SU-DHL-6 (cell line): ENCODE results near the gene HLF.
A peak's percentile ranks its signal among the peaks of the same experiment; 100 is the strongest.

Source experiments
- H2AFZ ChIP-seq: fragments of 200-600 bp; sonication (generic); 2 replicates; pipeline ENCODE4 v1.6.1; 2014; ENCODE audit warnings: low read depth, mild to moderate bottlenecking, moderate library complexity, mixed read lengths, antibody characterized with exemption, low read length; ENCODE audit not compliant: severe bottlenecking
- H3F3A ChIP-seq: fragments of 200-600 bp; shearing (Covaris generic); 2 replicates; pipeline ENCODE4 v1.6.0; 2016; ENCODE audit warnings: antibody characterized with exemption, mild to moderate bottlenecking; ENCODE audit not compliant: insufficient read depth
- H3K27ac ChIP-seq: fragments of 200-600 bp; sonication (generic); 2 replicates; pipeline ENCODE4 v1.5.1; 2016; ENCODE audit warnings: low read depth, mild to moderate bottlenecking, low read length, moderate library complexity, mixed read lengths
- H3K27me3 ChIP-seq: fragments of 200-600 bp; sonication (generic), shearing (Covaris generic); 2 replicates; pipeline ENCODE4 v1.6.0; 2014; ENCODE audit warnings: mild to moderate bottlenecking, low read length
- H3K36me3 ChIP-seq: fragments of 200-600 bp; sonication (generic); 2 replicates; pipeline ENCODE4 v1.6.1; 2014; ENCODE audit warnings: mild to moderate bottlenecking, low read length, mixed read lengths
- H3K4me2 ChIP-seq: fragments of 300-600, 200-600 bp; shearing (Covaris generic), sonication (generic); 2 replicates; pipeline ENCODE4 v1.6.0; 2014; ENCODE audit warnings: low read length, low read depth, mild to moderate bottlenecking; ENCODE audit not compliant: poor library complexity, severe bottlenecking
- H3K4me3 ChIP-seq: fragments of 200-600 bp; sonication (generic); 2 replicates; pipeline ENCODE4 v1.5.1; 2014; ENCODE audit warnings: antibody characterized with exemption, low read length, mild to moderate bottlenecking, mixed read lengths; ENCODE audit not compliant: insufficient read depth, poor library complexity, severe bottlenecking
- H3K79me2 ChIP-seq: fragments of 200-600 bp; sonication (generic); 2 replicates; pipeline ENCODE4 v1.6.1; 2014; ENCODE audit warnings: mild to moderate bottlenecking, low read length, moderate library complexity; ENCODE audit not compliant: insufficient read depth
- H3K9ac ChIP-seq: fragments of 200-600 bp; sonication (generic); 2 replicates; pipeline ENCODE4 v1.7.0; 2014; ENCODE audit warnings: mild to moderate bottlenecking, low read length
- H3K9me2 ChIP-seq: fragments of 200-600 bp; sonication (generic); replicated peaks from 2 replicates; pipeline ENCODE4 v1.6.1; 2014; ENCODE audit warnings: low read length; ENCODE audit not compliant: insufficient read depth
- H3K9me3 ChIP-seq: fragments of 200-600 bp; sonication (generic); 2 replicates; pipeline ENCODE4 v1.6.1; 2014; ENCODE audit warnings: low read length, mixed read lengths; ENCODE audit not compliant: insufficient read depth
- H4K20me1 ChIP-seq: fragments of 200-600 bp; sonication (generic); 2 replicates; pipeline ENCODE4 v1.6.1; 2014; ENCODE audit warnings: low read depth, mild to moderate bottlenecking, antibody characterized with exemption, low read length, moderate library complexity, mixed read lengths
- EZH2phosphoT487 ChIP-seq: fragments of 200-600 bp; sonication (generic), shearing (Covaris generic); conservative IDR thresholded peaks from 2 replicates; pipeline ENCODE4 v1.6.1; 2018; ENCODE audit warnings: mild to moderate bottlenecking, antibody characterized with exemption, low read length, moderate library complexity, mixed read lengths
- TF ChIP-seq, protein P1 (sequence below): fragments of 200-600 bp; sonication (generic); IDR thresholded peaks from one replicate; pipeline ENCODE4 v1.5.1; 2017; ENCODE audit warnings: antibody characterized with exemption, mild to moderate bottlenecking, low read length, moderate library complexity; ENCODE audit not compliant: insufficient read depth, poor library complexity, severe bottlenecking

The HLF gene

DNA sequence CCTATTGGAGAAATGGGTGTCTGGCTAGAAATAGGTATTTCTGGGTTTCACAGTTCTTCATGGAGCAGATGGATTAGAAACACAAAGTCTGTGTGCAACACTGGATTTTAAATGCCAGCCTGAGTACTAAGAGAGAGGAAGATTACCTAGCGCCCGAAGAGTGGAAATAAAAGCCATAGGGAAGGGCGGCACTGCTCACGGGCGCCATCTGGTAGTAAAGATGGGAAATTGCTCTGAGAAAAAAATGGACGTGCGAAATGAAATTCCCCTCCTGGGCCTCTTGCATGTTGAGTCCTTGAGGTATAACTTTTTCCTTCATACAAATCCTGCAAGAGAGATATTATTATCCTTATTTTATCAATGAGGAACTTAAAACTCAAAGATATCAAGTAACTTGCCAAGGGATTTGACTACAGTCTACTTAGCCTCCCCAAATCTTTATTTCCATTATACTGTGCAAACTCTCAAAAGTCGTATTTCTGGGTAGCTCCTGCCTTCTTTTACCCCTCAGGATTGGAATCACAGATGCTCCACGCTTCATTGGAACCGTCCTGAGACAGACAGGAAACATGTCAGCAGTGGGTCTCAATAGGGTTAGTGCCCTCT lies 84.1 kb downstream of the HLF start:
- H3K9me2 ChIP-seq = no peaks in the 10 kb centered on the region
- H3K27ac ChIP-seq = no peak overlapping the region
- H3K36me3 ChIP-seq = no peaks in the 10 kb centered on the region
- no peaks in the 10 kb centered on the region for H3K9me3 ChIP-seq
- H3K4me2 ChIP-seq = no peak overlapping the region
- H3F3A ChIP-seq = no peaks in the 10 kb centered on the region
- H2AFZ ChIP-seq = no peak overlapping the region
- H3K27me3 ChIP-seq = no peaks in the 10 kb centered on the region
- TF ChIP-seq, protein P1, sequence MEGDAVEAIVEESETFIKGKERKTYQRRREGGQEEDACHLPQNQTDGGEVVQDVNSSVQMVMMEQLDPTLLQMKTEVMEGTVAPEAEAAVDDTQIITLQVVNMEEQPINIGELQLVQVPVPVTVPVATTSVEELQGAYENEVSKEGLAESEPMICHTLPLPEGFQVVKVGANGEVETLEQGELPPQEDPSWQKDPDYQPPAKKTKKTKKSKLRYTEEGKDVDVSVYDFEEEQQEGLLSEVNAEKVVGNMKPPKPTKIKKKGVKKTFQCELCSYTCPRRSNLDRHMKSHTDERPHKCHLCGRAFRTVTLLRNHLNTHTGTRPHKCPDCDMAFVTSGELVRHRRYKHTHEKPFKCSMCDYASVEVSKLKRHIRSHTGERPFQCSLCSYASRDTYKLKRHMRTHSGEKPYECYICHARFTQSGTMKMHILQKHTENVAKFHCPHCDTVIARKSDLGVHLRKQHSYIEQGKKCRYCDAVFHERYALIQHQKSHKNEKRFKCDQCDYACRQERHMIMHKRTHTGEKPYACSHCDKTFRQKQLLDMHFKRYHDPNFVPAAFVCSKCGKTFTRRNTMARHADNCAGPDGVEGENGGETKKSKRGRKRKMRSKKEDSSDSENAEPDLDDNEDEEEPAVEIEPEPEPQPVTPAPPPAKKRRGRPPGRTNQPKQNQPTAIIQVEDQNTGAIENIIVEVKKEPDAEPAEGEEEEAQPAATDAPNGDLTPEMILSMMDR = peak; percentile 75
- TF ChIP-seq EZH2phosphoT487 = no peak
- no peak overlapping the region for H3K9ac ChIP-seq
- no peaks in the 10 kb centered on the region for H3K79me2 ChIP-seq
- H3K4me3 ChIP-seq = no peak overlapping the region
- no peaks in the 10 kb centered on the region for H4K20me1 ChIP-seq

DNA sequence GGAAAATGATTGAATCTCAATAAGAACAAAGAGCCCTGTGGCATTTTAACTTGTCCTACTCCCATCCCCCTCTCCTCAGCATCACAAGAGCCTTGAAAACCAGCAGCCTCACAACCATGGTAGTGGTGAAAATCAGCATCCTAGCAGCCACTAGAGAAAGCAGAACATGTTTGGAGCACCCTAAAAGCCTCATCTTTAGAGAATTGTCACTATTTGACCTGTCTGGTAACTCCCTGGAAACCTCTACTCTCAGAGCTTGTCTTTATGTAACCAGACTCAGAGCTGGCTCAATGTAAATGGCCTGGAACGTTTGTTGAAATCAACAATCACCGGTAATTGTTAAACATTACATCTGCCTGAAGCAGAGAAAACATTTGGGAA lies 86.1 kb downstream of the HLF start:
- H3K4me2 ChIP-seq = no peak overlapping the region
- H3K4me3 ChIP-seq = no peak overlapping the region
- H3K27ac ChIP-seq = no peak overlapping the region
- no peaks in the 10 kb centered on the region for H3K9me2 ChIP-seq
- no peak overlapping the region for H2AFZ ChIP-seq
- H4K20me1 ChIP-seq = no peaks in the 10 kb centered on the region
- no peaks in the 10 kb centered on the region for H3K79me2 ChIP-seq
- no peaks in the 10 kb centered on the region for H3K27me3 ChIP-seq
- H3K36me3 ChIP-seq = no peaks in the 10 kb centered on the region
- H3F3A ChIP-seq = no peaks in the 10 kb centered on the region
- no peak overlapping the region for H3K9ac ChIP-seq
- no peaks in the 10 kb centered on the region for H3K9me3 ChIP-seq
- TF ChIP-seq EZH2phosphoT487 = no peak
- TF ChIP-seq, protein P1 = no peak

DNA sequence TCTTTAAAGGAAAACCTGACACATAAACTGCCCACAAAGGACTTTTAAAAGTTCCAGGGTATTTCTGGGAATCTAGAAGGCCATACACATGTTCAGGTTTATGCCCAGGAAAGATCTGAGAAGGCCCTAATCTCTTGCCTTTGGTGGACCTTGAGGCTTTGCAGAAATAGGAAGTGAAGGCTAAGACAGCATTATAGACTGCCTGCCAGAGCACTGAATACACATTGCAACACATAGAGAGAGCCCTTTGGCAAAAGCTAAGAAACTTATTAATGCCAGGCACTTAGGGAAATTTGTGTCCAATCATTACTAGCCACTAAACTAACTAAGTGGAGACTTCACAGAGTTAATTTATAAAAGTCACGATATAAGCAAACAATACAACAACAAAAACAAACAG lies 86.5 kb downstream of the HLF start:
- H3F3A ChIP-seq = no peaks in the 10 kb centered on the region
- H3K9ac ChIP-seq = no peak overlapping the region
- no peaks in the 10 kb centered on the region for H3K27me3 ChIP-seq
- no peak overlapping the region for H3K27ac ChIP-seq
- H3K9me2 ChIP-seq = no peaks in the 10 kb centered on the region
- no peak overlapping the region for H3K4me3 ChIP-seq
- H4K20me1 ChIP-seq = no peaks in the 10 kb centered on the region
- no peaks in the 10 kb centered on the region for H3K79me2 ChIP-seq
- no peaks in the 10 kb centered on the region for H3K9me3 ChIP-seq
- no peaks in the 10 kb centered on the region for H3K36me3 ChIP-seq
- H3K4me2 ChIP-seq = no peak overlapping the region
- no peak overlapping the region for H2AFZ ChIP-seq
- no peak for TF ChIP-seq EZH2phosphoT487
- TF ChIP-seq, protein P1 = no peak
